Measurements from ENCODE around the gene ATG13.

ATG13 gene

GRCh38 chr11:46618837-46619236 lies 1.5 kb downstream of the ATG13 start:
- H3K4me3 ChIP-seq (ENCODE audit: low read length): no peak overlapping the region
- H2BK15ac ChIP-seq (replicated peaks; ENCODE audit: low read depth): no peak overlapping the region
- no peak overlapping the region for H3K23ac ChIP-seq (ENCODE audit: low read length)
- H3K36me3 ChIP-seq (ENCODE audit: control insufficient read depth, insufficient read depth, low read length): no peaks in the 10 kb centered on the region
- no peak overlapping the region for H4K5ac ChIP-seq (ENCODE audit: low read length)
- WGBS (ENCODE audit: extremely low coverage, insufficient coverage, low lambda C conversion rate): no CpG with 5 or more reads among the region's 6 CpGs
- H3K4ac ChIP-seq (ENCODE audit: low read depth, low read length): no peak overlapping the region
- no peak overlapping the region for H3K56ac ChIP-seq (ENCODE audit: low read length)
- no peak overlapping the region for H3K27ac ChIP-seq (ENCODE audit: low read depth, low read length)
- peaks cover 3% of the 10 kb centered on the region for H3K79me1 ChIP-seq (ENCODE audit: low read length)
- no peak overlapping the region for H2AK5ac ChIP-seq (ENCODE audit: low read length)
- peak overlapping the region; percentile 55 for H3K9ac ChIP-seq (ENCODE audit: low read length)
- H4K8ac ChIP-seq (ENCODE audit: low read depth, low read length): no peak overlapping the region
- H3K18ac ChIP-seq (ENCODE audit: low read length): no peak overlapping the region
- H3K4me1 ChIP-seq (ENCODE audit: control insufficient read depth, low read depth, low read length): no peaks in the 10 kb centered on the region
- H3K27me3 ChIP-seq (ENCODE audit: insufficient read depth, low read length, poor library complexity): no peaks in the 10 kb centered on the region
- peaks cover 13% of the 10 kb centered on the region for H3K79me2 ChIP-seq (ENCODE audit: control insufficient read depth, insufficient read depth, low read length)
- H3K4me2 ChIP-seq (ENCODE audit: low read length): no peak overlapping the region
- H2BK5ac ChIP-seq (ENCODE audit: low read length): no peak overlapping the region
- H2BK120ac ChIP-seq (ENCODE audit: low read depth, low read length): no peak overlapping the region
- DNase-seq: peak; percentile 31

- peak; percentile 29 for DNase-seq
- H2AK5ac ChIP-seq (ENCODE audit: low read length): no peak overlapping the region
- H3K9ac ChIP-seq (ENCODE audit: low read length): no peak overlapping the region
- H2BK120ac ChIP-seq (ENCODE audit: low read depth, low read length): no peak overlapping the region
- H3K4me1 ChIP-seq (ENCODE audit: control insufficient read depth, low read depth, low read length): no peaks in the 10 kb centered on the region
- H2BK15ac ChIP-seq (replicated peaks; ENCODE audit: low read depth): no peak overlapping the region
- H4K5ac ChIP-seq (ENCODE audit: low read length): no peak overlapping the region
- H3K4me2 ChIP-seq (ENCODE audit: low read length): no peak overlapping the region
- WGBS (ENCODE audit: extremely low coverage, insufficient coverage, low lambda C conversion rate): no CpG with 5 or more reads among the region's 3 CpGs
- H3K27ac ChIP-seq (ENCODE audit: low read depth, low read length): no peak overlapping the region
- no peak overlapping the region for H3K4me3 ChIP-seq (ENCODE audit: low read length)
- no peaks in the 10 kb centered on the region for H3K27me3 ChIP-seq (ENCODE audit: insufficient read depth, low read length, poor library complexity)
- no peak overlapping the region for H4K8ac ChIP-seq (ENCODE audit: low read depth, low read length)
- no peak overlapping the region for H2BK5ac ChIP-seq (ENCODE audit: low read length)
- no peak overlapping the region for H3K23ac ChIP-seq (ENCODE audit: low read length)
- H3K79me1 ChIP-seq (ENCODE audit: low read length): peaks cover 6% of the 10 kb centered on the region
- no peak overlapping the region for H3K56ac ChIP-seq (ENCODE audit: low read length)
- no peak overlapping the region for H3K4ac ChIP-seq (ENCODE audit: low read depth, low read length)
- H3K36me3 ChIP-seq (ENCODE audit: control insufficient read depth, insufficient read depth, low read length): no peaks in the 10 kb centered on the region
- peaks cover 5% of the 10 kb centered on the region for H3K79me2 ChIP-seq (ENCODE audit: control insufficient read depth, insufficient read depth, low read length)
- no peak overlapping the region for H3K18ac ChIP-seq (ENCODE audit: low read length)
These were observed 8.1 kb downstream of the ATG13 start for GRCh38 chr11:46625406-46625805.

GRCh38 chr11:46628961-46629360 lies 11.6 kb downstream of the ATG13 start:
- no peak overlapping the region for H4K8ac ChIP-seq (ENCODE audit: low read depth, low read length)
- peaks cover 6% of the 10 kb centered on the region for H3K79me1 ChIP-seq (ENCODE audit: low read length)
- WGBS (ENCODE audit: extremely low coverage, insufficient coverage, low lambda C conversion rate): no CpG with 5 or more reads among the region's 6 CpGs
- H3K18ac ChIP-seq (ENCODE audit: low read length): no peak overlapping the region
- no peak for DNase-seq
- no peak overlapping the region for H4K5ac ChIP-seq (ENCODE audit: low read length)
- H2BK15ac ChIP-seq (replicated peaks; ENCODE audit: low read depth): no peak overlapping the region
- H3K4me3 ChIP-seq (ENCODE audit: low read length): no peak overlapping the region
- no peak overlapping the region for H3K27ac ChIP-seq (ENCODE audit: low read depth, low read length)
- no peaks in the 10 kb centered on the region for H3K27me3 ChIP-seq (ENCODE audit: insufficient read depth, low read length, poor library complexity)
- H2BK120ac ChIP-seq (ENCODE audit: low read depth, low read length): no peak overlapping the region
- H3K4me1 ChIP-seq (ENCODE audit: control insufficient read depth, low read depth, low read length): no peaks in the 10 kb centered on the region
- no peak overlapping the region for H3K4ac ChIP-seq (ENCODE audit: low read depth, low read length)
- H3K4me2 ChIP-seq (ENCODE audit: low read length): no peak overlapping the region
- no peaks in the 10 kb centered on the region for H3K36me3 ChIP-seq (ENCODE audit: control insufficient read depth, insufficient read depth, low read length)
- no peak overlapping the region for H3K9ac ChIP-seq (ENCODE audit: low read length)
- peaks cover 2% of the 10 kb centered on the region for H3K79me2 ChIP-seq (ENCODE audit: control insufficient read depth, insufficient read depth, low read length)
- no peak overlapping the region for H3K56ac ChIP-seq (ENCODE audit: low read length)
- H3K23ac ChIP-seq (ENCODE audit: low read length): no peak overlapping the region
- H2BK5ac ChIP-seq (ENCODE audit: low read length): no peak overlapping the region
- H2AK5ac ChIP-seq (ENCODE audit: low read length): no peak overlapping the region

- Histone ChIP-seq H2BK120ac (ENCODE audit: low read depth, low read length) (no peak overlapping the region), H2BK15ac (replicated peaks; ENCODE audit: low read depth) (no peak overlapping the region), H3K23ac (ENCODE audit: low read length) (no peak overlapping the region), H3K79me2 (ENCODE audit: control insufficient read depth, insufficient read depth, low read length) (no peaks in the 10 kb centered on the region), H3K4me1 (ENCODE audit: control insufficient read depth, low read depth, low read length) (no peaks in the 10 kb centered on the region), H3K27ac (ENCODE audit: low read depth, low read length) (no peak overlapping the region), H3K36me3 (ENCODE audit: control insufficient read depth, insufficient read depth, low read length) (no peaks in the 10 kb centered on the region), H2AK5ac (ENCODE audit: low read length) (no peak overlapping the region), H4K5ac (ENCODE audit: low read length) (no peak overlapping the region), H3K4ac (ENCODE audit: low read depth, low read length) (no peak overlapping the region), H3K18ac (ENCODE audit: low read length) (no peak overlapping the region), H3K9ac (ENCODE audit: low read length) (no peak overlapping the region), H3K56ac (ENCODE audit: low read length) (no peak overlapping the region), H3K4me2 (ENCODE audit: low read length) (no peak overlapping the region), H3K79me1 (ENCODE audit: low read length) (peaks cover 5% of the 10 kb centered on the region), H3K4me3 (ENCODE audit: low read length) (no peak overlapping the region), H4K8ac (ENCODE audit: low read depth, low read length) (no peak overlapping the region), H3K27me3 (ENCODE audit: insufficient read depth, low read length, poor library complexity) (no peaks in the 10 kb centered on the region), H2BK5ac (ENCODE audit: low read length) (no peak overlapping the region)
- WGBS (ENCODE audit: extremely low coverage, insufficient coverage, low lambda C conversion rate): no CpG with 5 or more reads among the region's 1 CpG
- no peak for DNase-seq
These were observed 12.9 kb downstream of the ATG13 start for GRCh38 chr11:46630237-46630636.

- Histone ChIP-seq H2BK120ac (ENCODE audit: low read depth, low read length) (no peak overlapping the region), H3K23ac (ENCODE audit: low read length) (no peak overlapping the region), H4K8ac (ENCODE audit: low read depth, low read length) (no peak overlapping the region), H2AK5ac (ENCODE audit: low read length) (no peak overlapping the region), H3K56ac (ENCODE audit: low read length) (no peak overlapping the region), H3K18ac (ENCODE audit: low read length) (no peak overlapping the region), H3K79me2 (ENCODE audit: control insufficient read depth, insufficient read depth, low read length) (no peaks in the 10 kb centered on the region), H2BK5ac (ENCODE audit: low read length) (no peak overlapping the region), H3K4me2 (ENCODE audit: low read length) (no peak overlapping the region), H3K36me3 (ENCODE audit: control insufficient read depth, insufficient read depth, low read length) (no peaks in the 10 kb centered on the region), H3K4ac (ENCODE audit: low read depth, low read length) (no peak overlapping the region), H3K79me1 (ENCODE audit: low read length) (peaks cover 2% of the 10 kb centered on the region), H3K9ac (ENCODE audit: low read length) (no peak overlapping the region), H3K27ac (ENCODE audit: low read depth, low read length) (no peak overlapping the region), H3K4me3 (ENCODE audit: low read length) (no peak overlapping the region), H2BK15ac (replicated peaks; ENCODE audit: low read depth) (no peak overlapping the region), H3K27me3 (ENCODE audit: insufficient read depth, low read length, poor library complexity) (no peaks in the 10 kb centered on the region), H4K5ac (ENCODE audit: low read length) (no peak overlapping the region), H3K4me1 (ENCODE audit: control insufficient read depth, low read depth, low read length) (no peaks in the 10 kb centered on the region)
- no peak for DNase-seq
- WGBS (ENCODE audit: extremely low coverage, insufficient coverage, low lambda C conversion rate): no CpG with 5 or more reads among the region's 2 CpGs
These were observed 14.3 kb downstream of the ATG13 start for GRCh38 chr11:46631676-46632075.

- Histone ChIP-seq H3K36me3 (ENCODE audit: control insufficient read depth, insufficient read depth, low read length) (no peaks in the 10 kb centered on the region), H3K4me2 (ENCODE audit: low read length) (no peak overlapping the region), H3K4me3 (ENCODE audit: low read length) (no peak overlapping the region), H4K8ac (ENCODE audit: low read depth, low read length) (no peak overlapping the region), H4K5ac (ENCODE audit: low read length) (no peak overlapping the region), H3K18ac (ENCODE audit: low read length) (no peak overlapping the region), H3K4me1 (ENCODE audit: control insufficient read depth, low read depth, low read length) (no peaks in the 10 kb centered on the region), H3K23ac (ENCODE audit: low read length) (no peak overlapping the region), H3K27ac (ENCODE audit: low read depth, low read length) (no peak overlapping the region), H3K9ac (ENCODE audit: low read length) (no peak overlapping the region), H3K56ac (ENCODE audit: low read length) (no peak overlapping the region), H3K79me1 (ENCODE audit: low read length) (peaks cover 2% of the 10 kb centered on the region), H2BK5ac (ENCODE audit: low read length) (no peak overlapping the region), H2BK120ac (ENCODE audit: low read depth, low read length) (no peak overlapping the region), H3K27me3 (ENCODE audit: insufficient read depth, low read length, poor library complexity) (no peaks in the 10 kb centered on the region), H3K79me2 (ENCODE audit: control insufficient read depth, insufficient read depth, low read length) (no peaks in the 10 kb centered on the region), H3K4ac (ENCODE audit: low read depth, low read length) (no peak overlapping the region), H2AK5ac (ENCODE audit: low read length) (no peak overlapping the region), H2BK15ac (replicated peaks; ENCODE audit: low read depth) (no peak overlapping the region)
- no CpG with 5 or more reads among the region's 1 CpG for WGBS (ENCODE audit: extremely low coverage, insufficient coverage, low lambda C conversion rate)
- no peak for DNase-seq
These were observed 15.1 kb downstream of the ATG13 start for GRCh38 chr11:46632502-46632901.

Measured in mesendoderm (in vitro differentiated cells).